NCI-H146 treated with DMSO at 0.1 percent for 48 hours (cell line): ENCODE measurements around the gene TNRC18.
A peak's percentile ranks its signal among the peaks of the same experiment; 100 is the strongest.

ENCODE experiments used
- DNase-seq: peaks from one replicate; lab custom pipeline; 2025; ENCODE audit not compliant: unreplicated experiment; lab: John Stamatoyannopoulos, UW

The TNRC18 gene

GRCh38 chr7:5429857-5430611 is 6.4 kb upstream of the TNRC18 start:
- no peak for DNase-seq

GRCh38 chr7:5429253-5429856 is 5.7 kb upstream of the TNRC18 start:
- DNase-seq = no peak

GRCh38 chr7:5428478-5429252 is 5.0 kb upstream of the TNRC18 start:
- no peak for DNase-seq

DNA sequence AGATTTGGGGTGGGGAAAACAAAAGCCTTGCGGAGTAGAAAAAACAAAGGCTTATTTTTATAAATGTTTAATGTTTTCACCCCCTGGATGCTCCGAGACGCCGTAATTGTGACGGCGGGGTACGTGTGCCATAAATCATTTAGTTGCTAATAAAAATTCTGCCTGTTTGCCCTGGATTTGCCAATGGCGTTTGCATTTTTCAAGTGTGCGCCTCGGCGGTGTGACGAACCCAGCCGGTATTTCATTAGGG is 2.5 kb upstream of the TNRC18 start:
- DNase-seq = peak; percentile 40

GRCh38 chr7:5425507-5426225 is 2.0 kb upstream of the TNRC18 start:
- DNase-seq = peak; percentile 82

- peak; percentile 25 for DNase-seq
Measured at GRCh38 chr7:5424749-5425506, 1.3 kb upstream of the TNRC18 start.

DNA sequence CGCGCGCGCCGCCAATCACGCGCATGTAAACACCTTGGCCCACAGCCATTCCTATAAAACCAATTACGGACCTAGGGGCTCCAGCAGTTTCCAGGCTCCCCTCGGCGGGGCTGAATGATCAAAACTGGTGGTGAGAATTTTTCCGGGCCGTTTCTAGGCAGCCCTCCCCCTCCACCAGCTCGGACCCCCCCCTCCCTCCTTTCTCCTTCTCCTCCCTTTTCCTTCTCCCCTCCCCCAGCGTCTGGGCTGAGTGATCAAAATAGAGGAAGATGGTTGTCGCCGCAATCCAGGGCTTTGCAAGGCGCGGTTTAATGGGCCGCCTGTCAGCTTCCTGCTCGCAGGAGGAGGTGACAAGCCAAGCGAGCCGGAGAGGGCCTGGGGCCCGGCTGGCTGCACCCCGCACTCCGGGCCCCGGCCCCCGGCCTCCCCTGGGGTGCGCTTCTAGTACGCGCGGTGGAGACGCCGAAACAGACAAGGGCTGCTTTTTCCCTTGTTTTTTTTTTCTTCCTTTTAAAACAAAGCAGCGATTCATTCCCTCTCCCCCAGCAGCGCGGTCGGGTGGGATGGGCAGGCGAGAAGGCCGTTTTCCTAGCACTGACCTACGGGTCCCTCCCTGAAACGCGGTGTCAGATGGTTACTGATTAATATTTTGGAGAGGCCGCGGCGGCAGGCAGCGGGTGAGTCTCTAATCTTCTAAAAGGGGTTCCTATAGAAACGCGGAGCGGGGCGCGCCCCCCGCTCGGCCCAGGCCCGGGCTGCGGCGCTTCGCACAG is 528 bp upstream of the TNRC18 start:
- peak; percentile 93 for DNase-seq

GRCh38 chr7:5422396-5423305 is 983 bp downstream of the TNRC18 start:
- DNase-seq = no peak

GRCh38 chr7:5421714-5422395 is 1.8 kb downstream of the TNRC18 start:
- DNase-seq = no peak

DNA sequence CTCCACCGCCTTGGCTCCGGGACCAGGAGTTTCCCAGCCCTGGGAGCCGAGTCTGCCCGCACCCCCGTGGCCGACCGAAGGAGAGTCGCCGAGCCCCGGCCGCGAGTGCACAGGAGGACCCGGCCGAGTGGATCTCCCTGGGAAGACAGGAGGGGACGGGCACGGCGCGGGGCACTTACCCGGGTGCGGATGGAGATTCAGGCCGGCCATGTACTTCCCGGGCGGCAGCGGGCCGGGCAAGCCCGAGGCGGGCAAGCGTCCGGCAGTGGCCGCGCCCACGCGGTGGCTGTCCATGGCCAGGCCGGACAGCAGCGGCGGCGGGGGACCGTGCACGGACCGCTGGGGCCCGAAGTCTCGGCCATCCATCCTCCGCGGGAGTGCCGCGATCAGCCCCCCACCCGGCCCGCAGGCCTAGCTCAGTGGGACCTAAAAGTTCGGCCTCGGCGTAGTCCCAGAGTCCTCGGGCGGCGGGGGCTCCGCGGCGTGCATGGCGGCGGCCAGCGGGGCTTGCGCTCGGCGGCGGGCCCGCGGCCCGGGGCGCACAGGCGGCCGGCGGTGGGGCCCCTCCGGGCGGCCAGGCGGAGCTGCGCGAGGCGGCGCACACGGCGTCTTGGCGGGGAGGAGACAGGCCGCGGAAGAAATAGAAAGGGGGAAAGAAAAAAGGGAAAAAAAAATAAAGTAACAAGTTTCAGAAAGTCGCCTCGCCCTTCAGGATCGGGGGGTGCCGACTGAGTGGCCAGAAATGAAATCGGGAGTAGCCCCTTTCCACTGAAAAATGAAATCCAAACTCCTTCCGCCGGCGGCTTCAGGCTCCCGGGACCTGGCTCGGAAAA is 2.5 kb downstream of the TNRC18 start:
- DNase-seq = no peak

GRCh38 chr7:5420067-5420880 is 3.4 kb downstream of the TNRC18 start:
- no peak for DNase-seq

DNA sequence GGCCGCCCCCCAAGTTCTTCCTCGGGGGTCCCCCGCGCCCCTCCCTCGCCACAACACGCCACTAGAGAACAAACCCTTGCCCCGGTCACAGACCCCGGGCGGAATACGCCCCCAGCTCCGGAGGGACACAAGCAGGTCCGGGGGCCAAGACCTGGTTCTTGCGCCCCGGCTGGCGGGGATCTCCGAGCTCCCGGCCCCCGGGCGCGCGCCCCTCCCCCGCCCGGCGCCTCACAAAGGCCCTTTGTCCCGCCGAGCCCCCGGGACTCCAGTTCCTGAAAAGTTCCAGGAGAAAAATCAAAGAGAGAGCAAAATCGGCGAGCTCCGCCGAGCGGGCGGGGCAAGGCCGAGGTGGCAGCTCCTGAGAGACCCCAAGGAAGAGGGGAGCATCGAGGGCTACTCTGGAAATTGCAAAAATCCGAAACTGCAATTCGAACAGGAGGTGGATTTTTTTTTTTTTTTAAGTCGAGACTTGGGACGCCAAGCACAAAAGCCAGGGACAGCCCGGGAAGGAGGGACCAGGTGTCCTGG is 4.0 kb downstream of the TNRC18 start:
- no peak for DNase-seq

DNA sequence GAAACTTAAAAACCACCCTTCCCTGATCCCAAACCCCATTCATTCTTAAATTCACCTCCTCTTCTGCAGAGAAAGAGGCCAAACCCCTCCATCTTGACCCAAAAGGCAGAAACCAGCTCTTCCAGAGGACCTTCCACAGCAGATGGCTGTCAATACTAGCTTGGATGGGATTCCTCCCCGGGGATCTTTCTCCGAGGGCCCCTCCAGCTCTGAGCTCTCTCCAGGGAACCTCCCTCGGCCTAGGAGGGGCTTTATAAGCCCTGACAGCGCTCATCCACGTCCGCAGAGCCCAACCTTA is 5.4 kb downstream of the TNRC18 start:
- DNase-seq = no peak

- DNase-seq = no peak
Measured at GRCh38 chr7:5417106-5418071, 6.2 kb downstream of the TNRC18 start.

GRCh38 chr7:5414916-5415315 is 8.7 kb downstream of the TNRC18 start:
- DNase-seq = no peak

GRCh38 chr7:5413449-5413786 is 10.2 kb downstream of the TNRC18 start:
- DNase-seq = no peak
